Choroid plexus epithelial cell (primary cell): ENCODE results near the gene TM9SF3.

ENCODE experiments used
- DNase-seq: peaks from one replicate; pipeline ENCODE4 v3.0.0-alpha.2; 2010; ENCODE audit warnings: low read depth
- H3K4me3 ChIP-seq: 2 replicates; pipeline ENCODE4 v1.5.1; 2011; ENCODE audit warnings: low read depth, mild to moderate bottlenecking, control low read depth, low read length, moderate library complexity
- CTCF ChIP-seq: conservative IDR thresholded peaks from 2 replicates; pipeline ENCODE4 v1.5.1; 2011; ENCODE audit warnings: low read depth, mild to moderate bottlenecking, control low read depth, inconsistent platforms, low read length, moderate library complexity

The TM9SF3 gene

GRCh38 chr10:96501985-96502384 lies 84.8 kb downstream of the TM9SF3 start:
- no peak for DNase-seq
- TF ChIP-seq CTCF, result no peak
- no peak overlapping the region for H3K4me3 ChIP-seq

GRCh38 chr10:96500519-96500918 lies 86.3 kb downstream of the TM9SF3 start:
- no peak overlapping the region for H3K4me3 ChIP-seq
- no peak for TF ChIP-seq CTCF
- no peak for DNase-seq

- TF ChIP-seq CTCF, result no peak
- H3K4me3 ChIP-seq, result no peak overlapping the region
- no peak for DNase-seq
Measured at GRCh38 chr10:96500050-96500449, 86.8 kb downstream of the TM9SF3 start.

- no peak overlapping the region for H3K4me3 ChIP-seq
- TF ChIP-seq CTCF, result no peak
- no peak for DNase-seq
Measured at GRCh38 chr10:96497391-96497790, 89.4 kb downstream of the TM9SF3 start.

- H3K4me3 ChIP-seq, result no peak overlapping the region
- DNase-seq, result peak; percentile 57
- no peak for TF ChIP-seq CTCF
Measured at GRCh38 chr10:96496281-96496925, 90.4 kb downstream of the TM9SF3 start.

GRCh38 chr10:96495544-96495943 lies 91.3 kb downstream of the TM9SF3 start:
- TF ChIP-seq CTCF, result no peak
- H3K4me3 ChIP-seq, result no peak overlapping the region
- no peak for DNase-seq

GRCh38 chr10:96494694-96495093 lies 92.1 kb downstream of the TM9SF3 start:
- DNase-seq, result no peak
- H3K4me3 ChIP-seq, result no peak overlapping the region
- TF ChIP-seq CTCF, result no peak
